ENCODE data around the gene CNPY1.

Gene CNPY1

DNA sequence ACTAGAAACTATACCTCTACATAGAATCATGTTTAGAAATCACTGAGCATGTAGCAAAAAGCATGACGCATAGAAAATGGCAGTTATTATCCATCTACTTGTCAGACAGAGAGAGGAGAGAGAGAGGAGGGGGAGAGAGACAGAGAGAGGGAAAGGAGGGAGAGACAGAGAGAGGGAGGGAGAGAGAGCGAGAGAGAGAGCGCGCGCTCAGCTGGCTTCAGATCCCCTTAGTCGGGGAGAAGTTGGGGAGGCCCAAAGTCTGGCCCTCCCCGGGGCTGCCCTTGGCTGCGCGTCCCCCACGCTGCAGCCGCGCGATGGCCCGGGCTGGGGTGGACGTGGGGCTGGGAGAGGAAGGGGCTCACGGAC, 37.0 kb downstream of the CNPY1 start:
- no peak for DNase-seq

DNA sequence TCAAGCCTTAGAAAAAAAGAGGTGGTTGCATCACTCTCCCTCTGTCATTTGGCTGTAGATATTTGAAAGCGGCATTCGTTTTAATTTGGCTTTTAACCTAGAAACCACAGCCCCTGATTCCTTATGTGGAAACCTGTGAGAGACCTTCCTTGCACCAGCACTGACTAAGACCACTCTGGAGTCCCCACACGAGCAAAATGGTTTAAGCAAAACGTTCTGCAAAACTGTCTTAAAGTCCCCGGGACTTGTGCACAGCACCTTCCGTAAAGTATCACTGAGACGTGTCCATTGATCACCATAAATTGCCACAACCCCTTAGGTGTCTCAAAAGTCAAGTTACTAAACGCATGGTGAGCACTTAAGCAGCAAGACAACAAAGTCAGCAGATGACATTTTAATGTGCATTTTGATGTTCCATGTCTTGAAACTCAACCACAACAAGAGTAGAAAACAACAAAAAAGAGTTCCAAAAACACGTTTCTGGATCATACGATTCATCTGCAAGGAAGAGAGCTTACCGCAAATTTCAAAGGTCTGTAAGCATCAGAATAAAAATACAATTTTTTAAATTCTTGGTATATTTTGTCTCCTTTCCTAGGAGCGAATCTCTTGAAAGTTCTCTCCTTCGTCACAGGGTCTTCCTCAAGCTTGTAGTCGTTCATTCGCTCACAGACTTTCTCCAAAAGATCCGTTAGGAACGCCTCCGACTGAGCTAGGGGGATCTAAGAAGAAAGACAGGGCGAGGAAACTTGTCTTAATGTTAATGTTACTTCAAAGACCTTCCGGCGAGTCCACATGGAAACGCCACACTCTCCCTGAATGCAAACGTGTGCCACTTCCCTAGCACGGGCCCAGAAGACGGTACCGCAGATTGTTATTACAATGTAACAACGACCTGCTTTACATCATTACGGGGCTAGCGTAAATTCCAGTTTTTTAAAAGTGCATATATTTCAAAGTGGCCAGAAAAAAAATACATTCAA, 37.7 kb downstream of the CNPY1 start:
- DNase-seq = no peak

DNA sequence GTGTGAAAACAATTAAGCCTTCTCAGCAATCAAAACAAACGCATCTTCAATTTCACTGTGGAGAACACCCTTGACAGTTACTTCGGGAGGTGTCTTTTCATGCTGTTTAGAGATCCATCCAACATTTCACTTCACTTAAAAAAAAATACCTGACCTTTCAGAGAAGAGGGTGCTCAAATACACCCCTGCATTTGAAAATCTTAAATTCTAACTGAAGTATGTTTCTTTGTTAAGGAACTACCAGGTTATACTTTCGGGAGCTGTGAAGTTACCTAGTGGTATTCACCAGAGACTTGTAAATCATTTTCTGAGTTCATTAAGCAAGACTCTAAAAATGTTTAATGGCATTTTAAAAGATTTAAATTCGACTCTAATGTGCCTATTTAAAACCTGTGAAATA, 38.8 kb downstream of the CNPY1 start:
- no peak for DNase-seq

GRCh38 chr7:155506854-155507337, 39.5 kb downstream of the CNPY1 start:
- DNase-seq = no peak

DNA sequence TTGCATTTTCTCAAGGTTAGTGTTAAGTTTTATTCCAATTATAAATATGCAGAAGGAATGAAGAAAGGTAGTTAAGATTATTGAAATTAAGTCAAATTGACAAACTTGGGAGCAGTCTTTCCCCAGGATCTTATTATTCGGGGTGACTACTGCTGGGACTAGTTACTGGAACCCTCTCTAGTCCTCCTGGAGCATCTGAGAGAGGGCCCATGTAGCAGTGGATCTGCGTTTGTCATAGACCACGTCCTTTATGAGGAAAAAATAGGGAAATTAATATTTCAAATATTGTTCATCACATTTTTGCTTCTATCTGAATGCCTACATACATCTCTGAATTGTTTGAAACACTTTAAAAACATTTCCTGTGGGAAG, 41.0 kb downstream of the CNPY1 start:
- no peak for DNase-seq

DNA sequence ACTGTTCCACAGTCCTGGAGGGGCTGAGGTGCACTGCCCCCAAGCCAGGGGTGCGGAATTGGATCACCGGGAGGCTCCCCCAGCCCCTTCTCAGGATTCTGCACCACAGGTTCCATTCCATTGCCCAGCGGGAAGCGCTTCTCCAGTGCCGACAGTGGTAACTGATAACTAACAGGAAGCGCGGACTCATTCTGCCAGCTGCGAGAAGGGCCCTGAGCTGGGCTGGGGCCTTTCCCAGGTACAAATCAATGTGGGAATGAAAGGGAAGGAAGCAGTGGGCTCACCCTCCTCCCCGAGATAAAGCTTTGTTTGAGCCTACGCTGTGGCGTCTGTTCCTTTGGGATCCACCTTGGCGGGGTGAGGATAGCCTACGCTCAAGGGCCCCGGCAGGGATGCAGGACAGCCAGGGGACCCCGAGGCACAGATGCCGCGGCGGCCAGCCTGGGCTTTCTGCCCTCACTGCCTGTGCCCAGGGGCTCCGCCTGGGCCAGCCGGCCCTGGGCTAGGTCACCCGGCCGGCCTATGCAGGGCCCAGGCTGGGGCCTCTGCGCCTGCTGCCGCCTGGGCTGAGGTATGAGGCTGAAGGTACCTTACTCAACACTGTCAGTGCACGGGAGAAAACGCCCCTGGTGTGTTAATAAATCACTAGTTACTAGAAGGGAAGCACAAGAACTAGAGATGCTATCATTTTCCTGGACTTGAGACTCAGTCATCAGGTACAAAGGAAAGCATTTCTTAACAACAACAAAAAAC, 49.0 kb downstream of the CNPY1 start:
- no peak for DNase-seq

DNA sequence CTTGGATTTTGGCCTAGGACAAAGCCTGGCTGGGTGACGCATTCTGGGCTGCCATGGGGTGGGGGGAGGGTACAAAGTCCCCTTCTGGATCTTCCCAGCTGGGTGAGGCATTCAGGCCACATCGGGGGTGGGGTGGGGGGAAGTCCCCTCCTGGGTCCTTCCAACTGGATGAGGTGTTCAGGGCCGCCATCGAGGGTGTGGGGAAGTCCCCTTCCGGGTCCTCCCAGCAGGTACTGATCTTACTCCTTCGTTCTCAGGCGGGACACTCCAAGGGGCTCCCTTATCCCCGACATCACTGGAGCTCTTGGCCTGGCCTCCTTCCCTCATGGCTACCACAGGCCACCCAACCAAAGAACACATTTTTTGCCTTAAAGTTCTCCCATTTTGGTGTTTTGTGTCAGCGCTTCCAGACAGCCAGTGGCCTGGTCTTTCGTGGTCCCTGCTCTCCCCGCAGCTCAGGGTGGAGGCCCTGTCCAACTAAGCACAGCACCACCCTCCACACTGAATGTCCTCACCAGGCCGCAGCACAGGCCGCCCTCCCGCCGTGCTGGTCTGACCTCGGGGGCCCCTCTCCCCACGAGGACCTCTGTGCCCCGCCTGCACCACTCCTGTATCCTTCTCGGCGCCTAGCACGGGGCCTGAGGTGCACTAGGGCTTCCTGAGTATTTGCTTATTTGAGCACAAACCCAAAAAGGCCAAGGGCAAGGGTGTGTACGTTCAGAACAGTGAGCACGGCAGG, 49.9 kb downstream of the CNPY1 start:
- DNase-seq = no peak

GRCh38 chr7:155495440-155496248, 50.7 kb downstream of the CNPY1 start:
- no peak for DNase-seq

DNA sequence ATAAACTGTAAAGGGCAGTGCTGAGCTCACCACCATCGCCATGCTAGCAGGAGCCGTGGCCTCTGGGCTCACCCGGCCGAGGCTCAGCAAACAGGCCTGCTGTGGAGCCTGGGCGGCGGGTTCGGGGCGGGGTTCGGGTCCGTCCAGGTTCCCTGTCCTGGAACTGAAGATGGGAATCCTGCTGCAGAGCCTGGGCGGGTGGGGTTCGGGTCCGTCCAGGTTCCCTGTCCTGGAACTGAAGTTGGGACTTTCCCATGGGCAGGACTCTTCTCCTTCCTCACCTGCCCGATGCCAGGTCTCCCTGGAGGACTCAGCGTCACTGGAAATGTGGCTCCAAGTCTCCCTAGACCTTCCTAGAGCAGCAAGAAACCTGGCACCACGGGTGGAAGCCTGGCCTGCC, 51.8 kb downstream of the CNPY1 start:
- DNase-seq = no peak

- DNase-seq = no peak
Measured at GRCh38 chr7:155493744-155494538, 52.4 kb downstream of the CNPY1 start.

DNA sequence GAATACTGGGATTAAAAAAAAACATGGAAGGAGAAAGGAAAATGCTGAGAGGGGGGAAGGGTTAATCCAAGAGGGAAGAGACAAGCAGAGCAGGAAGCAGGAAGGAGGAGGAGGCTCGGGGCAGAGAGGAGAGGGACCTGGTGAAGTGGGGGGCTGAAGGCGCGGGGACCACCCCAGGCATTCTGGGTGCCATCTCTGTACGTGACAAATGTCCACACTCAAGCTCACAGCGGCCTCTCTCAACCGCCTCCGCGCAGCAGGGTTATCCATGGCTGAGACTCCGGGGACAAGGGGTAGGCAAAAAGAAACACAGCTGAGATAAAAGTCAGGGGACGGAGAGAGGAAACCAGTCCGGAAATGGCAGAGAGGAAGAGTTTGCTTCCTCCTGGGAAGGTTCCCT, 54.5 kb downstream of the CNPY1 start:
- no peak for DNase-seq

DNA sequence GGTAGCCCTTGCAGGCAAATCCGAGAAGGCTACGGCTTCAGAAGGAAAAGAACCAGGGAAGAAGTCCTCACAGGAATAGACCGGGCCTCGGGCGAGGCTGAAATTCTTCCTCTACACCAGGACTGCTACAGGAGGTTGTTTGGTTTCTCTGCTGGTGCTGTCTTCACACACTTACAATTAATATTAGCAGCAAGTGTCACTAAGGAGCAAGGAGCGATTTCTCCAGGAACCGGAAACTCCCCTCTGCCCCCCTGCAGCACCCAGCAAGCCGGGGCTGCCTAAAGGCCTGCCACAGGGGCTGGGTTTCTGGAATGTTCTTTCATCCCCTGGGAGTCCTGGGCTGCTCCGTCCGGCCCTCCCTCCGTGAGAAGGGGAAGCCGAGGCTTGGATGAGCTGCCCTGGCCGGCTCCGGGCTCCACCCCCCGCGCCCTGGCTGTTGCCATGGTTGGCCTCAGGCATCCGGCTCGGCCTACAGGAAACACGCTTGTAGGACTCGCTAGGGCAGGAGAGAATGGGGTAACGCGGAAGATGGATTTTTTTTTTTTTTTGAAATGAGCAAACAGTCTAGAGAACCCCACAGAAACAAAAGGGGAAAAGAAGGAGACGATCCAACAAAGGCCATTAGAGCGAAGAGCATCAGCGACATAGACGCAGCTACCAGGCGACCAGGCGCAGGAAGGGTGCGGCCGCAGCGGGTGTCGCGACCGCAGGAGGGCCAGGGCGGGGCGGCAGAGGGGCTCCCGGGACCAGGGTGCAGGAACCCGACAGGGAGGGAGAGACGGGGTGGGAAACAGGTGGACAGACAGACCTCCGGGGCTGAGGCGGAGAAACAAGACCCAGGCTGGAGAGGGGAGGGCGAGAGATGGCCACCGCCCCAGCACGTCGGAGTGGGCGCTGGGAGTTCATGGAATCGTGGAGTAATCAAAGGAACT, 55.4 kb downstream of the CNPY1 start:
- DNase-seq = no peak

GRCh38 chr7:155489862-155490696, 56.3 kb downstream of the CNPY1 start:
- no peak for DNase-seq

- DNase-seq = no peak
Measured at GRCh38 chr7:155489158-155489840, 57.1 kb downstream of the CNPY1 start.

GRCh38 chr7:155488483-155489127, 57.8 kb downstream of the CNPY1 start:
- DNase-seq = no peak

DNA sequence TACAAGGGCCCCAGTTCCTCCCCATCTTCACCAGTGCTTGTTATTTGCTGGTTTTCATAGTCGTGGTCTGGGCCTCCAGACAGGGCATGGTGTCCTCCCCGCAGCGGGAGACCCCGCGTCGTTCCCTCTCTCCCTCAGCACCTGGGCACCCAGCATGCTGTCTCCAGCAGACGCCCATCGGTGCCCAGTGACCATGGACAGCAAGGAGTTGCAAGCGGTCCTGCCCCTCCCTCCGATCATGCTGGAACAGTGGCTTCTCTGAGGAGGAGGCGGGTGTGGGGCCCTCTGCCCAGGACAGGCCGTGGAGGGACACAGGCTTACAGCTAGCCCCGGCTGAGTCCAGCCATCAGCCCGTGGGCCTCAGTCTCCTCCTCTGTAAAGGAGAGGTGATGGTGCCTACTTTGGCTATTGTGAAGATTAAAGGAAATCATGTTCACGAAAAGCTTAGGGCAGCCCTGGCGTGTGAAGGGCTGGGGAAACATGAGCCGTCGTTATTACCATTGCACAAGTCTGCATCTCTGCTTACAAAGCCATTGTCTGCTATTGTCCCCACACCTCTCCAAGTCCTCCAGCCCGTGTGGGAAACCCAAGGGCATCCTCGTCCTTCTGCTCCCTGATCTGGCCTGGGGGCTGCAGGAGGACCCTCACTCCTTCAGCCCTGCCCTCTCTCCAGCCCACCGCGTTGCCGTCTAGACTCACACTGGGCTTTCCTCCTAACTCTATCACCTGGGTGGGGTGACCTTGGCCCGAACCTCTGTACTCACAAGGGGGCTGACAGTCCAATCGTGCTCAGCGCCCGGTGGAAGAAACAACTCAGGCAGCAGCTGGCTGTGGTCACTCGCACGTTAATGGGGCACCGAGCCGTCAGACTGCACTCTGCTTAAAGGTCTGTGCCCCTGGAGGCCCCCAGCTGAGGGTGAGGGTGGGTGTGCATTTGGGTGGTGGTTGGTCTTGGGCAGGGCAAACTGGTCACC, 58.6 kb downstream of the CNPY1 start:
- no peak for DNase-seq

Measured in NCI-H524 treated with DMSO at 0.1 percent for 48 hours (cell line).